RWPE1 (cell line): ENCODE results near the gene RSPH6A.
A peak's percentile ranks its signal among the peaks of the same experiment; 100 is the strongest.

ENCODE experiments used
- CTCF ChIA-PET: fragments of 350-600 bp; sonication (Branson Sonifier 250); formaldehyde crosslinking; extraction: SDS; loops from one replicate; lab custom pipeline; 2021; lab: Yijun Ruan, JAX
- POLR2A ChIA-PET: fragments of 400-600 bp; formaldehyde crosslinking; extraction: SDS; loops from one replicate; lab custom pipeline; 2020; ENCODE audit warnings: antibody characterized with exemption; ENCODE audit not compliant: low non-redundant PET; lab: Yijun Ruan, JAX
- DNase-seq: peaks from one replicate; pipeline ENCODE4 v3.0.0; 2012; ENCODE audit warnings: low spot score
- H3K27ac ChIP-seq: fragments of 450-650 bp; 2 replicates; pipeline ENCODE4 v1.5.1; 2017
- CTCF ChIP-seq: fragments of 450-650 bp; conservative IDR thresholded peaks from 2 replicates; pipeline ENCODE4 v1.5.1; 2017; ENCODE audit warnings: low read depth, mild to moderate bottlenecking

Gene RSPH6A

DNA sequence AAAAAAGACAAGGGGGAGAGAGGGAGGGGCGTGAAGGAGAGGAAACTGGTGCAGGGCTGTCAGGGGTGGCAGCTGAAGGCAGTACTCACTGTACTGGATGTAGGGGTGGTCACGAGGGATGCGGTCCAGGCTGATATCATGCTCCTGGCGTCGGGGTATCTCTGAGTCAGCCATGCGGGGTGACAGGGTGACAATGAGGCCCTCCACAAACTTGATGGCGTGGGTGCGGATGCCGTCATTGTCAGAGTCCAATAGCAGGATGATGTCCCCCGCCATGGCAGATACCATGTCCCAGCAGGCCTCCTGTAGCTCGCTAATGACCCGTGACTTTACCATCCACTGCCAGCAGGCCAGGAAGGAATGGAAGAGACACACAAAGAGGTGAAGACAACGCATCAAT, 32.6 kb upstream of the RSPH6A start:
- no peak for TF ChIP-seq CTCF
- CTCF ChIA-PET, result interaction anchor here (0.6 to 1.6 kb wide), 2 partner anchors 11 to 30 kb away, joined by 3 to 4 read pairs; no protein-coding TSS in a partner anchor
- no peak for DNase-seq
- POLR2A ChIA-PET, result no interaction called here
- H3K27ac ChIP-seq, result no peak overlapping the region

- no peak for DNase-seq
- CTCF ChIA-PET, result interaction anchor here (1.0 kb wide), 1 partner anchor 186 kb away, joined by 3 read pairs; no protein-coding TSS in a partner anchor
- H3K27ac ChIP-seq, result no peak overlapping the region
- TF ChIP-seq CTCF, result no peak
- POLR2A ChIA-PET, result no interaction called here
These were observed 27.1 kb upstream of the RSPH6A start for GRCh38 chr19:45842198-45842597.

DNA sequence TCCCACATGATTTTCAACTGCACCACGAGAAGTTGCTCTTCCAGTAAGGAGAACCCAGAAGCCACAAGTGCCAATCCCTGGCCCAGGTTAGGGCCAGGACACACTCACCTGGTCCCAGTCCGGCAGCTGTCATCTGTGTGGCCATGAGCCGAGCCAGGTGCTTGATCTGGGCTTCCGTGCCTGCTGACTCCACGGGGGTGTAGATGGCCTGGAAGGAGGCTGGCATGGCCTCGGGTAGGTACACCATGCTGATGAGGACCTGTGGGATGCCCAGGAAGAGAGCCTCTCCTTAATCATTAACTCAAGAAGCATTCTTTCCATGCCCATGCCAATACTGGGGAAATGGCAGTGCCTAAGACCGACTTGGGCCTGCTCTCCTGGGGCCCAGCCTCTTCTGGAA, 19.9 kb upstream of the RSPH6A start:
- ChIA-PET CTCF (interaction anchor here (0.6 to 1.0 kb wide), 2 partner anchors 18 to 177 kb away, joined by 3 to 4 read pairs; no protein-coding TSS in a partner anchor), POLR2A (no interaction called here)
- TF ChIP-seq CTCF, result no peak

DNA sequence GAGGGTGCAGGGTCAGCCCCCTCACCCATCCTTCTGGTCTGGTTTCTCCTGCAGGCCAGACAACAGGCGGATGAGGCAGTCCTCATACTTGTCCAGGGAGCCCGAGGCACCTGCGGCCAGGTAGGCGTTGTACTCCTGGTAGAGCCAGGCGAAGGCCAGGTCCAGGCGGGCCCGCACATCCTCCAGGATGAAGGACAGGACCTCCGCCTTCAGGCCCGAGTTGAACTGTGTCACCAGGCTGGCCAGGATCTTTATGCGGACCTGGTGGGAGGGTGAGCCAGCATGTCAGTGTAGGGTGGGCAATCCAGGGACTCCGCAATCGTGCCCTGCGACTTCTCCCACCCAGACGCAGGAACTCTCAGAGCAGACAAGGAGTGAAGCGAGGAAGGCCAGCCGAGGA, 13.8 kb upstream of the RSPH6A start:
- CTCF ChIA-PET, result interaction anchor here (4.5 kb wide), 1 partner anchor 12 kb away, joined by 20 read pairs; no protein-coding TSS in a partner anchor
- no peak for DNase-seq
- no peak overlapping the region for H3K27ac ChIP-seq
- POLR2A ChIA-PET, result interaction anchor here (0.5 kb wide), 1 partner anchor 46 kb away, joined by 5 read pairs; the partner anchor contains the start of gene DMPK
- TF ChIP-seq CTCF, result no peak

More for the DNA sequence above, 19.9 kb upstream of the RSPH6A start:
- H3K27ac ChIP-seq, result peak overlapping the region; percentile 13; the same call in 1 of the 2 replicates
- DNase-seq, result no peak

GRCh38 chr19:45828523-45828922, 13.4 kb upstream of the RSPH6A start:
- ChIA-PET POLR2A (interaction anchor here (0.5 kb wide), 1 partner anchor 46 kb away, joined by 5 read pairs; the partner anchor contains the start of gene DMPK), CTCF (interaction anchor here (4.5 kb wide), 1 partner anchor 11 kb away, joined by 20 read pairs; no protein-coding TSS in a partner anchor)
- TF ChIP-seq CTCF, result no peak
- DNase-seq, result no peak
- H3K27ac ChIP-seq, result no peak overlapping the region

- no peak for DNase-seq
- TF ChIP-seq CTCF, result no peak
- POLR2A ChIA-PET, result no interaction called here
- CTCF ChIA-PET, result interaction anchor here (4.5 kb wide), 1 partner anchor 10 kb away, joined by 20 read pairs; no protein-coding TSS in a partner anchor
- peak overlapping the region; percentile 73; the same call in 1 of the 2 replicates for H3K27ac ChIP-seq
These were observed 12.5 kb upstream of the RSPH6A start for GRCh38 chr19:45827459-45828093.
